HG03378 (cell line): Measurements from ENCODE around the gene TFE3.

ENCODE experiments used
- ATAC-seq: cut with Tn5 transposase; IDR thresholded peaks from one replicate; pipeline ENCODE4 v1.9.1; 2021; ENCODE audit warnings: mild to moderate bottlenecking, moderate library complexity; ENCODE audit not compliant: unreplicated experiment

TFE3 gene, protein sequence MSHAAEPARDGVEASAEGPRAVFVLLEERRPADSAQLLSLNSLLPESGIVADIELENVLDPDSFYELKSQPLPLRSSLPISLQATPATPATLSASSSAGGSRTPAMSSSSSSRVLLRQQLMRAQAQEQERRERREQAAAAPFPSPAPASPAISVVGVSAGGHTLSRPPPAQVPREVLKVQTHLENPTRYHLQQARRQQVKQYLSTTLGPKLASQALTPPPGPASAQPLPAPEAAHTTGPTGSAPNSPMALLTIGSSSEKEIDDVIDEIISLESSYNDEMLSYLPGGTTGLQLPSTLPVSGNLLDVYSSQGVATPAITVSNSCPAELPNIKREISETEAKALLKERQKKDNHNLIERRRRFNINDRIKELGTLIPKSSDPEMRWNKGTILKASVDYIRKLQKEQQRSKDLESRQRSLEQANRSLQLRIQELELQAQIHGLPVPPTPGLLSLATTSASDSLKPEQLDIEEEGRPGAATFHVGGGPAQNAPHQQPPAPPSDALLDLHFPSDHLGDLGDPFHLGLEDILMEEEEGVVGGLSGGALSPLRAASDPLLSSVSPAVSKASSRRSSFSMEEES

DNA sequence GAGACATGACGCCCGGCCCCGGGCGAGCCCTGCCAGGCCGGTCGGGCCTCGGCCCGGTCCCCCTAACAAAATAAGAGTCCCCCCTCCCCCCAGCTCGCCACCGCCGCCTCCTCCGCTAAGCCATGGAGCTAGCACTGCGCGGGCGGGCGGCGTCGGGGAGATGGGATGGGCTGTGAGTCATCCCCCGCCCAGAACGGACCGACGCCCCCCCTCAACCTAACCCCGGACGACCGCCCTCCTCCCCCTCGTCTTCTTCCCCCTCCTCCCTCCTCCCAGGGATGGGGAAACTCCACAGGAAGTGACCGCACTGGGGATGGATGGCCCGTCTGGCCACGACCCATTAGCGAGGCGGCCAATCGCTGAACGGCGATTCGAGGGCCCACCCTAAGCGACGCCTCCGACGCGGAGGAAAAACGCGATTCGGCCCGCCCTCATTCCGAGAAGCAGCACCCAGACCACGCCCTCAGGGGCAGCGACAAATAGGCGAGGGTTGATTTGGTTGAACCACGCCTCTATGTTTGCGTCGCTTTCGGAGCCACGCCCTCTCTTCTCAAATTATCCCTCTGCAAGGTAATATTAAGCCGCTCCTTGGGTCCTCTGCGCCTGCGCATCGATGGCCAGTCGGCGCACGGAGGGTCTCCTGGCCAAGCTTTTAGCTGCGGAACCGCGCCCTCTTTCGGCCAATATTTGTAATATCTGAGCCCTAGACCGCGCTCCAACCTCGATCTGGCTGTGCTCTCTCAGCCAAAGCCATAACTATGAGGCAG is at the start of gene TFE3:
Gene TFE3 (minus strand): TSS at position 138 of the 767 bp plus-strand sequence. CDS start 131 bp downstream, at position 7.
- ATAC-seq: peak; percentile 88

DNA sequence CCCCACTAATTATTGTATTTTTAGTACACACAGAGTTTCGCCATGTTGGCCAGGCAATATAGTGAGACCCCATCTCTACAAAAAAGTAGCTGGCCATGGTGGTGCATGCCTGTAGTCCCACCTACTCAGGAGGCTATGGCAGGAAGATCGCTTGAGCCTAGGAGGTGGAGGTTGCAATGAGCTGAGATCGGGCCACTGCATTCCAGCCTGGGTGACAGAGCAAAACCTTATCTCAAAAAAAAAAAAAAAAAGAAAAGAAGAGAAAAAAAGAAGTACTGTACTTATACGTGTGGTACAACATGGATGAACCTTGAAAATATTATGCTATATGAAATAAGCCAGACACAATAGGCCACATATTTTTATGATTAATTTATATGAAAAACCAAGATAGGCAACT is 46.4 kb upstream of the TFE3 start:
- ATAC-seq: no peak

DNA sequence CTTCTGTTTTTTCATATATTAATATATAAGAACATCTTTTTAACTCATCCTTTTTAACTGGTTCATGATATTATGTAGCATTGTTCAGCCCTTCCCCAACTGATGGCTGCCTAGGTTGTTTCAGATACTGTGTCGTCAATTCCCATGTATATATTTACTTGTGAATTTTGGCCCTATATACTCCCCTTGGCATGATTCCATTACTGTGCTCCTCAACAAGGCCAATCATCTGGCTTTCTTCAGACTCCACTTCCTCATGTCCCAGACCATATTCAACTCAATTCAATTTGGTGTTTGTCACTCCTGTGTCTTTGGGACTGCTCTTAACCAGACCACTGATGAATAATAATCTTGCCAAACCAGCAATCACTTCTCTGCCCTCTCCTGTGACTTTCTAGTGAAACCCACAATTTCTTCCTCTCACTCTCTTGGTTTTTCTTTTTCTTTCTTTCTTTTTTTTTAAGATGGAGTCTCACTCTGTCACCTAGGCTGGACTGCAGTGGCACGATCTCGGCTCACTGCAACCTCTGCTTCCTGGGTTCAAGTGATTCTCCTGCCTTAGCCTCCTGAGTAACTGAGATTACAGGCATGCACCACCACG is 39.2 kb upstream of the TFE3 start:
- no peak for ATAC-seq

- peak; percentile 75 for ATAC-seq
Observed at GRCh38 chrX:49079489-49080428, 36.6 kb upstream of the TFE3 start, which contains the start of gene WDR45. TSS of gene WDR45 (minus strand) at chrX:49079887. CDS start at chrX:49078095, 1,792 bp downstream.

GRCh38 chrX:49077941-49078340 is 34.8 kb upstream of the TFE3 start:
- no peak for ATAC-seq

GRCh38 chrX:49075347-49075746 is 32.2 kb upstream of the TFE3 start:
- ATAC-seq: no peak

DNA sequence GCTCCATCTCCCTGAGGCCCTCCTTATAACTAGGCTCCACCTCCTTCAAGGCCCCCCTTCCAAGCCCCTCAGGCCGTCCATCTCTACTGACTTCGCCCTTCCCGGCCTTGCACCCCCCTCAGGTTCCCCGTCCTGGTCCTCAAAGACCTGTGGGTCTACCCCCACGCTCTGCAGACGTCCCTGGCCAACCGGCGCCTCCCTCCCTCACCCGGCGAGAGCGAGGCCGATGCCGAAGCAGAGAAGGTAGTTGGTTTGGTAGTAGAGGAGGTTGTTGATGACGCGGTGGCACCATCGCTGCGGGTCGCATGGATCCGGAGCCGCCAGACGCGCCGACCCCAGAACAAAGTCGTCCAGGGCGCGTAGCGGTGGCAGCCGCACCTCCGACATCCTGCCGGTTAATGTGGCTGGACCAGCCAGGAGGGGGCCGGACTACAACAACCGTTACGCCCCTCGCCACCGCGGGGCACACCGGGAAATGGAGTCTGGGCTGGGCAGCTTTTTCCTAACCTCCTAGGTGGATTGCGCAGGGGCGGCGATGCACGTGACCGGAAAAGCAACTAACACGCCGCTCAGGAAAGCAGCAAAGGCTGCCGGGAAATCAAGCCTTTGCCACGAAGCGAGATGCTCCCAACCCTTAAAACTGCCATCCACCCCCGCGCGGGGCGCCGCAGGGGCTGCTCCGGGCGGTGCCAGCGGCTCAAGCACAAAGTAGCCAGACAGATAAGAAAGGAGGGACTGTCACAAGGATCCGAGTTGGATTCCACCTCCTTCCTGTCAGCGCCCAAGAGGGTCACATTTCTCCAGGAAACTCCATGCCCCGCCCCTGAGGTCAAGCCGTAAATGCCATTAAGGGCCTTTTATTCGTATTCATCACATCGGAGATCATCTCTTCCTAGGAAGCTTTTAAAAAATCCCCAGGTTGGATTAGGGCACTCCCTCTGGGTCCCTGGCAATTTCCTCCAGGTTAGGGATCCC is 30.7 kb upstream of the TFE3 start, which contains the start of gene PRAF2:
Gene PRAF2 (minus strand): TSS at position 402 of the 975 bp plus-strand sequence. CDS start 15 bp downstream, at position 387.
- peak; percentile 81 for ATAC-seq

DNA sequence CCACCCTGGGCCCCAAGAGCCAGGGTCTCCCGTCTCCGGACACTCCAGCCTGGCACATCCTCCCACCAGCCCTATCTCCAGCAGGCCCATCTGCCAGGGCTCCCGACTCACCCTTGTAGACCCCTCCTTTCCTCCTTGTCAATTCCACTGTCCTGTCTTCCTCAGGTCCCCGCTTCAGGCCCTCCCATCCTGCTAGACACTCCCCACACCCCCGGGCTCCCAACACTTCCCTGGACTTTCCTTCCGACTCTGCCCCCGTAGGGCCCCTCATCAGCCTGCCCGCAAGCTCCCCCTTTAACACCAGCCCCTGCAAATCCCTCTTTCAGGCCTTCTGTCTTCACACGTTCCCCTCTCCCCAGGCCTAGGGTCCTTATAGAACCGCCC is 29.5 kb upstream of the TFE3 start:
- no peak for ATAC-seq

- ATAC-seq: no peak
Observed at GRCh38 chrX:49071877-49072711, 28.9 kb upstream of the TFE3 start.

GRCh38 chrX:49070988-49071387 is 27.8 kb upstream of the TFE3 start:
- ATAC-seq: no peak

DNA sequence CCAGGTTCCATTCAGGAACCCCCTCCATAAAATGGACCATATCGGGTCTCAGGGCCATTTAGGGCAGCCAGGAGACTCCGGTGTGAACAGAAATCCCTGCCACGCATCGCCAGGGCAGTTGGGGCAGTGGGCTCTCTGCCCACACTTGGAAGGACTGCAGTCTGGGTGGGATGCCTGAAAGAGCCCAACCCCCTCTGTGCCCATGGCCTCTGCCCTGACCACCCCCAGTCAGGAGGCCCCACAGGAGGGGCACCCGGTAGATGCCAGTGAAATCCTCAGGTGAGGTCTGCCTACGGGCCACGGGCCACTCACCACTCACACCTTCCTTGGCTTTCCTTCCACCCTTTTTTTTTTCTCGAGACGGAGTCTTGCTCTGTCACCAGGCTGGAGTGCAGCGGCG is 25.9 kb upstream of the TFE3 start:
- no peak for ATAC-seq

- ATAC-seq: no peak
Observed at GRCh38 chrX:49067285-49068120, 24.3 kb upstream of the TFE3 start.

DNA sequence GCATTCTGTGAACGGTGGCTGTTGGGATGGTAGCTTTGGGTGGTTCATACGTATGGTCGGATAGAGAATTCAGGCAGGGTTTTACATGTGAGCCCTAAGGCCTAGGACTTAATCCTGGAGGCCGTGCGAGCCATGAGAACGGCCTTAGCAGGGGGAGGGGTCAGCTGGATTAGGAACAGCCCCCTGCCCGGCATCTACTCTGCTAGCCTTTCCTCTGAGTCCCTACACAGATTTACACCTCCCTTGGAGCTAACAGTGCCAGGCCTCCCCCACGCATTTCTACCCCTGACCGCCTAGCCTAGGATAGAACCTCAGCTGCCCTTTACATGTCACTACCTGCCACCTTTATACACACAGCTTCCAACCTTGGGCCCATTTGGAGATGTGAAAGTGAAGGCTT is 23.5 kb upstream of the TFE3 start:
- ATAC-seq: no peak

DNA sequence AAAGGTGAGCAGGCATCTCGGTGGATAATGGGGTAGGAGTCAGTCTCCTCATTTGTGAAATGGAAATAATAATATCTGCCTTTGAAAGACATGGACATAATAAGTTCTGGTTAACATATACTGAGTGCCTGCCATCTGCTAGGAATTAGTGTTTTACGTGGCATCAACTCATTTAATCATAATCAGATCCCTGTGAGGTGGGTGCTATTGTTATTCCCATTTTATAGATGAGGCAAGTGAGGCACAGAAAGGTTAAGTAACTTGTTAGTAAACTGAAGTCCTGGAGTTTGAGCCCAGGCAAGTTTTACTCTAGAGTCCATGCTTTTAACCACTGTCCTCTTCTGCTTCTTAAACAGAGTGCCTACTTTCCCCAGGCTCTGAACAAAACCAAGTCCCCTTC is 23.1 kb upstream of the TFE3 start:
- ATAC-seq: no peak

DNA sequence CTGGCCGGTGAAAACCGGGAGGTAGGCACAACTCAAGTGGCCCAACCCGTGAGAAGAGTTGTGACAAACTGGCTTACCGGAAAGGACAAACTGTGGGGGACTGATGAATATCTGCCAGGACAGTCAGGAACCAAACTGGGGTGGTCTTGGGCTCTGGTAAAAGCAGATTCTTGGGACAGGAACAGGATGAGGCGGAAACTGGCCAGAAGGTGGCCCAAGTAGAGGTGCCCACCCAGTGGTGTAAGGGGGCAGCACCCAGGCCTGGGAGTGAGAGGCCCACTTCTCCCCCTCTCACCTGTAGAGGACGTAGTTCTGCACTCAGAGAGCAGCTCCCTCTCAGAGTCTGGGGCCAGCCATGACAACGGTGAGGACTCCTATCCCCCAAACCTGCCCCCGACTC is 21.6 kb upstream of the TFE3 start:
- no peak for ATAC-seq

DNA sequence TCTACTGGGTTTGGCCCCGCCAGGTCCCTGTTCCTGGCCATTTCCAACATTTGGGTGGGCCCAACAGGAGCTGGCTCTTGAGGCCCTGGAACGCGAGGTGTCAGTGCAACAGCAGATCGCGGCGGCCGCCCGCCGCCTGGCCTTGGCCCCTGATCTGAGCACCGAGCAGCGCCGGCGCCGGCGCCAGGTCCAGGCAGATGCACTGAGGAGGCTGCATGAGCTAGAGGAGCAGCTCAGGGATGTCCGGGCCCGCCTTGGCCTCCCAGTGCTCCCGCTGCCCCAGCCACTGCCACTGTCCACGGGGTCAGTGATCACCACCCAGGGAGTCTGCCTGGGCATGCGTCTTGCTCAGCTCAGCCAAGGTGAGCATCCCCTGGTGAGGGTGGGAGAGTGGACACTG is 21.1 kb upstream of the TFE3 start:
- no peak for ATAC-seq

GRCh38 chrX:49063715-49064114 is 20.6 kb upstream of the TFE3 start:
- ATAC-seq: no peak
